ENCODE results near the gene TUB.

TUB gene, protein sequence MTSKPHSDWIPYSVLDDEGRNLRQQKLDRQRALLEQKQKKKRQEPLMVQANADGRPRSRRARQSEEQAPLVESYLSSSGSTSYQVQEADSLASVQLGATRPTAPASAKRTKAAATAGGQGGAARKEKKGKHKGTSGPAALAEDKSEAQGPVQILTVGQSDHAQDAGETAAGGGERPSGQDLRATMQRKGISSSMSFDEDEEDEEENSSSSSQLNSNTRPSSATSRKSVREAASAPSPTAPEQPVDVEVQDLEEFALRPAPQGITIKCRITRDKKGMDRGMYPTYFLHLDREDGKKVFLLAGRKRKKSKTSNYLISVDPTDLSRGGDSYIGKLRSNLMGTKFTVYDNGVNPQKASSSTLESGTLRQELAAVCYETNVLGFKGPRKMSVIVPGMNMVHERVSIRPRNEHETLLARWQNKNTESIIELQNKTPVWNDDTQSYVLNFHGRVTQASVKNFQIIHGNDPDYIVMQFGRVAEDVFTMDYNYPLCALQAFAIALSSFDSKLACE

GRCh38 chr11:8080674-8081590 is at the start of gene TUB:
Gene TUB, plus strand, starts transcription at chr11:8081211. Its CDS starts 300 bp downstream, at chr11:8081511.
- TF ChIP-seq, protein P1, sequence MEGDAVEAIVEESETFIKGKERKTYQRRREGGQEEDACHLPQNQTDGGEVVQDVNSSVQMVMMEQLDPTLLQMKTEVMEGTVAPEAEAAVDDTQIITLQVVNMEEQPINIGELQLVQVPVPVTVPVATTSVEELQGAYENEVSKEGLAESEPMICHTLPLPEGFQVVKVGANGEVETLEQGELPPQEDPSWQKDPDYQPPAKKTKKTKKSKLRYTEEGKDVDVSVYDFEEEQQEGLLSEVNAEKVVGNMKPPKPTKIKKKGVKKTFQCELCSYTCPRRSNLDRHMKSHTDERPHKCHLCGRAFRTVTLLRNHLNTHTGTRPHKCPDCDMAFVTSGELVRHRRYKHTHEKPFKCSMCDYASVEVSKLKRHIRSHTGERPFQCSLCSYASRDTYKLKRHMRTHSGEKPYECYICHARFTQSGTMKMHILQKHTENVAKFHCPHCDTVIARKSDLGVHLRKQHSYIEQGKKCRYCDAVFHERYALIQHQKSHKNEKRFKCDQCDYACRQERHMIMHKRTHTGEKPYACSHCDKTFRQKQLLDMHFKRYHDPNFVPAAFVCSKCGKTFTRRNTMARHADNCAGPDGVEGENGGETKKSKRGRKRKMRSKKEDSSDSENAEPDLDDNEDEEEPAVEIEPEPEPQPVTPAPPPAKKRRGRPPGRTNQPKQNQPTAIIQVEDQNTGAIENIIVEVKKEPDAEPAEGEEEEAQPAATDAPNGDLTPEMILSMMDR (IDR thresholded peaks at IDR 0.05), result no peak

DNA sequence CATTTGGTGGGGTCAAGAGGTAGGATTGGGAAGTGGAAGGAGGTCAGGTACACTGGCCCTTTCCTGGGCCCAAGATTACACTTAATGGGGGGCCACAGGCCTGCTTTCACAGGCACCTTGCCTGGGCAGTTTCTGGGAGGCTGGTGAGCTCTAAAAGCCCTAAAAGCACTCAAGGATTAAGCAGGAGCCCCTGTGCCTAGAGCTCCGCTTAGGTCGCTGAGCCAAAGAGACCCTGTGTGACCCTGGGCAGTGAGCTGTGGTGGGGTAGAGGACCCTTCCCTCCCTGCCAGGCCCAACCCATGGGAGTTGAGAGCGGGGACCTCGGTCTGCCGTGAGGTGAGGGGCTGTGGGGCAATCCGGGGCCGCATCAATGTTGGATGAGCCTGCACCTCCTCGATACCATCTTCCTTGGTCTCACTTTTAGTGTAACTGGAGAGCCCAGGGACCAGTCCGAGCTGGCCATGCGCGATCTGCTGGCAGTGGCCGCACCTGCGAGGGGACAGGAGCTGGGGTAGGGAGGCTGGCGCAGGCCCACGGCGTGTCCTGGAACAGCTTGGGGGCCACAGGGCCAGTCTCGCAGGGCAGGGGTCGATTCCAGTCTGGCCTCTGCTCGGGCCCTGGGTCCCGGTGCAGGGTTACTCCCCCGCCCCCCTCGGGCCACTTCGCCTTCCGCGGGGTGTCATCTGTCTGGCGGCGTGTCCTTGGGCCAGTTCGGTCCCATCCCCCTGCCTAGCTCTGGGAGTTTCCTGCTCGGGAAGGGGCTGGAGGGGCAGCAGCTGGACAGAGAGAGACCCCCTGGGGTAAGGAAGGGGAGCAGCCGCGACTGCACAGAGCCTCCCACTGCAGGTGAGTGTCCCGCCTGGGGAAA is 49.5 kb upstream of the TUB start:
- TF ChIP-seq, protein P1 (IDR thresholded peaks at IDR 0.05), result no peak

DNA sequence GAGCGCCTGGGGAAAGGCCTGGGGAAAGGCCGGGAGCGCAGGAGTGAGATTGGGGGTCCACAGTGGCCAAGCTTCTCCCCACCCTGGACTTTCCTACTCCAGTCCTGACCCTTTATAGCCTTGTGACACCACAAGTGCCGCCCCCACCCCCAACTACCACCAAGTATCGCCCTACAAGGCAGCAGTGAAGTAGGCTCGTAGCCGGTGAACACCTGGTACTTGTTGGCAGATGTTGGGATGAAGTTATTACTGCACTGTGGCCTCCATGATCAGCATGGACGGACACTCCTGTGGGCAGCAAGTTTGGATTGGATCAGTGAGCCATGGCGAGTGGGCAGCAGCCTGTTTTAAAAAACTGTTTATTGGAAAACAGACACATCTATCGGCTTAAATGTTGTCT is 48.9 kb upstream of the TUB start:
- TF ChIP-seq, protein P1 (IDR thresholded peaks at IDR 0.05), result no peak

DNA sequence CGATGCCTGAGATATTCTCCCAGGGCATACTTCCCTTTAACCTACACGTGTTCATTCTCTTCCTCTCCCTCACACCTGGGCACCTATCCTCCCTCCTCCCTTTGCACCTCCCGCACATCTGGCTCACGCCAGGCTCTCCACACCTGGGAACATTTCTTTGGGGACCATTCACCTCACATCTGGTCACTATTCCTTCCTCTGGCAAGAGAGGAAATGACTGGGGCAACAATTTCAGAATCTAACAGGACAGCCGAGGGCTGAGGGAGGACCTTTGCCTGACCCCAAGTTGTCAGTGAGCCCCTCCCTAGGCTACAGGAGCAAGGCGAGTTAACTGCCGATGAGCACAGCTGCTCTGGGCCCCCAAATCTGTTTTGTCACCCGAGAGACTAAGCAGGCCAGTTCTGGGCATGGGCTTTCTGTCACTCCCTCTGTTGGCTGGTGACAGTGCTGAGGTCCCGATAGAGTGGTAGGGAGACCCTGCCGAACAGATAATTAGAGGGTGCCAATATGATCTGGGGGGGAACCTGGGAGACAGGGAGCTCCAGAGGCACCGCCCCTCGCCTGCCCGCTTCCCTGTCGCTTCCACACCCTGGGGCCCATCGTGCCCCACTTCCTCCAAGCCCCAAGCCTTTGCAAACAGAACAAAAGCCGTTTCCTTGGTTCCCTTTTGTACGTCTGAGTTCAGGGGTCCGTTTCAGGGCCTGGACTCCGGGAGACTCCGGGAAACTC is 48.3 kb upstream of the TUB start:
- TF ChIP-seq, protein P1 (IDR thresholded peaks at IDR 0.05), result no peak

GRCh38 chr11:8033305-8034105 is 47.5 kb upstream of the TUB start:
- TF ChIP-seq, protein P1 (IDR thresholded peaks at IDR 0.05), result peak; percentile 93

- TF ChIP-seq, protein P1 (IDR thresholded peaks at IDR 0.05), result no peak
Observed at GRCh38 chr11:8034106-8034585, 46.9 kb upstream of the TUB start.
